GM06990 (cell line): ENCODE results near the gene KCNIP1.

Experiments used
- DNase-seq: peaks from one replicate; pipeline ENCODE4 v3.0.0-alpha.2; 2011; ENCODE audit not compliant: insufficient read length; ENCODE audit errors: extremely low read depth
- H3K27me3 ChIP-seq: replicated peaks from 2 replicates; pipeline ENCODE4 v1.6.0; 2011; ENCODE audit warnings: low read length; ENCODE audit not compliant: control insufficient read depth, insufficient read depth
- H3K36me3 ChIP-seq: 2 replicates; pipeline ENCODE4 v1.5.1; 2011; ENCODE audit warnings: low read length; ENCODE audit not compliant: control insufficient read depth, insufficient read depth
- H3K4me3 ChIP-seq: replicated peaks from 2 replicates; pipeline ENCODE4 v1.5.1; 2011; ENCODE audit warnings: low read depth, mild to moderate bottlenecking, control low read depth, low read length
- TF ChIP-seq, protein P1 (sequence below): IDR thresholded peaks from 2 replicates; pipeline ENCODE4 v1.5.1; 2011; ENCODE audit warnings: low read length, control low read depth, mild to moderate bottlenecking, inconsistent platforms; ENCODE audit not compliant: insufficient read depth, poor library complexity, severe bottlenecking

The KCNIP1 gene

DNA sequence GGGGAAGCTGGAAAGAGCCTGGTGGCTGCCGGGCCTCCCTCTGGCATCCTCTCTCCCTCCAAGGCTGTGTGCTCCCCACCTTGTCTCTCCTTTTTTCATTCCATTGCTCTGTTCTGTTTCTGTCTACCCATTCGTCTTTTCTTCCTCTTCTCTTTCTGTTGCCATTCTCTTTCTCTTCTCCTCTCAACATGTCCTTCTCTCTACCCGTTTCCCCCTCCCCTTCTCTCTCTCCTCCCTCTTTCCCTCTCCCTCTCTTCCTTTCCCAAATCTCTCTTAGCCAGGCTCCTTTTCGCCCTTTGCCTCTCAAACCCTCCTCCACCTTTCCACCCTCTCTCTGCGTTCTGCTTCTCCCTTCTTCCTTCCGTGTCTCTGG is 19.4 kb upstream of the KCNIP1 start:
- DNase-seq, result no peak
- H3K4me3 ChIP-seq, result no peak overlapping the region
- H3K27me3 ChIP-seq, result peaks cover 2% of the 10 kb centered on the region; the same call in 1 of the 2 replicates
- no peaks in the 10 kb centered on the region for H3K36me3 ChIP-seq
- TF ChIP-seq, protein P1, sequence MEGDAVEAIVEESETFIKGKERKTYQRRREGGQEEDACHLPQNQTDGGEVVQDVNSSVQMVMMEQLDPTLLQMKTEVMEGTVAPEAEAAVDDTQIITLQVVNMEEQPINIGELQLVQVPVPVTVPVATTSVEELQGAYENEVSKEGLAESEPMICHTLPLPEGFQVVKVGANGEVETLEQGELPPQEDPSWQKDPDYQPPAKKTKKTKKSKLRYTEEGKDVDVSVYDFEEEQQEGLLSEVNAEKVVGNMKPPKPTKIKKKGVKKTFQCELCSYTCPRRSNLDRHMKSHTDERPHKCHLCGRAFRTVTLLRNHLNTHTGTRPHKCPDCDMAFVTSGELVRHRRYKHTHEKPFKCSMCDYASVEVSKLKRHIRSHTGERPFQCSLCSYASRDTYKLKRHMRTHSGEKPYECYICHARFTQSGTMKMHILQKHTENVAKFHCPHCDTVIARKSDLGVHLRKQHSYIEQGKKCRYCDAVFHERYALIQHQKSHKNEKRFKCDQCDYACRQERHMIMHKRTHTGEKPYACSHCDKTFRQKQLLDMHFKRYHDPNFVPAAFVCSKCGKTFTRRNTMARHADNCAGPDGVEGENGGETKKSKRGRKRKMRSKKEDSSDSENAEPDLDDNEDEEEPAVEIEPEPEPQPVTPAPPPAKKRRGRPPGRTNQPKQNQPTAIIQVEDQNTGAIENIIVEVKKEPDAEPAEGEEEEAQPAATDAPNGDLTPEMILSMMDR, result no peak

DNA sequence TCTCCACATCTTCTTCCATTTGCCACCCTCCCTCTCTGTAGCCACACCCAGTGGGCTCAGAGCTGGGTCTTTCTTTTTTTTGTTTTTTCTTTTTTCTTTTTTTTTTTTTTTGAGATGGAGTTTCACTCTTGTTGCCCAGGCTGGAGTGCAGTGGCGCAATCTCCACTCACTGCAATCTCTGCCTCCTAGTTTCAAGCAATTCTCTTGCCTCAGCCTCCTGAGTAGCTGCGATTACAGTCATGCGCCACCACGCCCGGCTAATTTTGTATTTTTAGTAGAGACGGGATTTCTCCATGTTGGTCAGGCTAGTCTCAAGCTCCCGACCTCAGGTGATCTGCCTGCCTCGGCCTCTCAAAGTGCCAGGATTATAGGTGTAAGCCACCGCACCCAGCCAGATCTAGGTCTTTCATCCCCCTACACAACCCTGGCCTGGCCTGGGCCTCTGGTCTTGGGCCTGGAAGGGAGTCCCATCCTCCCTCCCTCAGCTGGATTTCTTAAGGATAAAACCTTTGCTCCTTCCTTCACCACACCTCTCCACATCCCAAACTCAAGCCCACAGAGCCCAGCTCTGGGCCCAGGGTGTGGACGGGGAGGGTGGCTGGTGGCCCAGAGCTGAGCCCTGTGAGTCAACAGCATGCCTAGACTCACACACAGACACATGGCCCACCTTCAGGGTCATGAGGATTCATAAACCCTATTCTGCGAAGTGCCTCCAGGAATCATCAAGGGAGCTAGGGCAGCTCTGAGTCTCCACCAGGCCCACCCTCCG is 18.8 kb upstream of the KCNIP1 start:
- no peak for DNase-seq
- no peaks in the 10 kb centered on the region for H3K36me3 ChIP-seq
- peaks cover 2% of the 10 kb centered on the region; the same call in 1 of the 2 replicates for H3K27me3 ChIP-seq
- TF ChIP-seq, protein P1, result no peak
- no peak overlapping the region for H3K4me3 ChIP-seq

DNA sequence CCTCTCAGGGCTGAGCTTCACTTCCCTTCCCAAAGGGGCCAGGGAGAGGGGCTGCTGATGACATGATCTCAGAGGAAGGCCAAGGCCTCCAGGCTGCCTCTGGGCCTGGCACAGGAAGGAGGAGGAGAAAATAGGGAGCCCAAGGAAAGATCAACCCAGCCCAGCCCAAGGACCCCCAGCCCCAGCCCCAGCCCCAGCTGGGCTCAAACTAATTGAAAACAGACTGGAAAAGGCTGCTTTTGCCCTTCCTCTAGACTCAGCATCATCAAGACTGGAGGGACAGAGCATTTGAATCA is 18.3 kb upstream of the KCNIP1 start:
- no peak overlapping the region for H3K4me3 ChIP-seq
- peaks cover 2% of the 10 kb centered on the region; the same call in 1 of the 2 replicates for H3K27me3 ChIP-seq
- TF ChIP-seq, protein P1, result no peak
- no peak for DNase-seq
- H3K36me3 ChIP-seq, result no peaks in the 10 kb centered on the region

DNA sequence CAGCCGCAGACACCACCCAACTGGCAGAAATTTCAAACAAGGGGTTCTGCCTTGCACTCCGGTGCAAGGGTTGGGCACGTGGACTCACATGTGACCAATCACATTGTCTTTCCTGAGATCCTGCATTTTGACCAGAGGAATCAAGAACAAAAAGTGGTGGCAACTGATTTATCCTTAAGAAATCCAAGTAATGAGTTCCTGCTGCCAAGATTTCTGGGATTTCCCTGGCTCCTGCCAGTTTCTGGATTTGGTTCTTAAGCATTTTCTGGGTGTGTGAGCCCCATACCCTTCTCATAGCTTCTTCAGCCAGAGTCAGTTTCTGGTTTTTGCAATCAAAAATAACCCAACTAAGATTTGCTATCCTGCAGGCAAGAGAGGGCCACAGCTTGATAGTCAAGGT is 17.4 kb upstream of the KCNIP1 start:
- Histone ChIP-seq H3K27me3 (peaks cover 2% of the 10 kb centered on the region; the same call in 1 of the 2 replicates), H3K36me3 (no peaks in the 10 kb centered on the region), H3K4me3 (no peak overlapping the region)
- TF ChIP-seq, protein P1, result no peak
- no peak for DNase-seq

DNA sequence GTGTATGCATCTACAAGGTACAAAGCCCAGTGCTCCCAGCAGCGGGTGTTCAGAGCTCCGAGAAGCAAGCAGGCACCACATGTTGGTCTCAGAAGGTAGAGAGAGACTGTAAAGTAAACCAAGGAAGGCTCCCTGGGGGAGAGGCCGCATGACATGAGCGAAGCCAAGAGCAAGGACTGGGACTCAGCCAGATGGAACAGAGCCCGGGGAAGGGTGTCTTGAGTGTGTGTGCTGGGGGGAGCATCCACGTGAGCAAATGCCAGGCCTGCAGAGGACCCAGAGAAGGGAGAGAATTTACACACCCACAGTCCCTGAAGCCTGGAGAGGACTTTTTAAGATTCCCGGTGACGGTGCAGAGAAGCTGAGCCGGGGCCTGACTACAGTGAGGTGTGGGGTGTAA is 15.2 kb upstream of the KCNIP1 start:
- Histone ChIP-seq H3K36me3 (no peaks in the 10 kb centered on the region), H3K4me3 (no peak overlapping the region), H3K27me3 (peaks cover 2% of the 10 kb centered on the region; the same call in 1 of the 2 replicates)
- TF ChIP-seq, protein P1, result no peak
- no peak for DNase-seq

DNA sequence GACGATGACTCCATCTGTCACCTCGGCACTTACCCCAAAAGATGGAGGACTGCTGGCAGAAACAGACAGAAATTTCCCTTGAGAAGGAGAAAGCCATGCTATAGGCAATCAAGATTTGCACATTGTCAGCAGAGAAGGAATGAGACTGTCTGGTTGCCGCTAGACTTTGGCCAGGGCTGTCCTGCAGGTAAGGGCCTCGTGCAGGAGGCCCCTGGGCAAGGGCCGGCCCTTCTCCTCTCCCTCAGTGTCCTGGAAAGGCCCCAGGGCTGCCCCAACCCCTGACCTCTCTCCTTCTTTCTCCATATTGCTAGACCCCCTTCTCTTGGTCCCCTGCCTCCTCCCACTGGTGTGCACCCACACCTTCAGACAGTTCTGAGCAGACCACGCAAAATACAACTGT is 14.6 kb upstream of the KCNIP1 start:
- Histone ChIP-seq H3K36me3 (no peaks in the 10 kb centered on the region), H3K27me3 (no peaks in the 10 kb centered on the region), H3K4me3 (no peak overlapping the region)
- TF ChIP-seq, protein P1, result no peak
- DNase-seq, result no peak
